Neural progenitor cell (in vitro differentiated cells): ENCODE results near the gene PCDH1. TPM values are rescaled to one million over a fixed set of nuclear protein-coding genes. Genes with fewer than 3 reads are reported as not detected.
"Not testable (repeated sequence)": the region's sequence is repeated elsewhere in the genome, so short reads cannot be mapped to it uniquely, and the experiment has no call there.

Source experiments
- DNase-seq: peaks from one replicate; pipeline ENCODE4 v3.0.0-alpha.2; 2016; ENCODE audit warnings: low spot score
- H2AFZ ChIP-seq: fragments of 200-600 bp; sonication (generic); replicated peaks from 2 replicates; pipeline ENCODE4 v1.6.1; 2016; ENCODE audit warnings: antibody characterized with exemption
- H3F3A ChIP-seq: fragments of 200-600 bp; sonication (generic); 2 replicates; pipeline ENCODE4 v1.6.1; 2016; ENCODE audit warnings: antibody characterized with exemption, low read depth
- H3K27ac ChIP-seq: fragments of 200-600 bp; sonication (generic); 2 replicates; pipeline ENCODE4 v1.5.1; 2016; ENCODE audit warnings: mild to moderate bottlenecking
- H3K27me3 ChIP-seq: fragments of 200-600 bp; sonication (generic); 2 replicates; pipeline ENCODE4 v1.6.1; 2016; ENCODE audit warnings: mild to moderate bottlenecking, moderate library complexity
- H3K36me3 ChIP-seq: fragments of 200-600 bp; sonication (generic); 2 replicates; pipeline ENCODE4 v1.5.1; 2016
- H3K4me1 ChIP-seq: fragments of 200-600 bp; sonication (generic); 2 replicates; pipeline ENCODE4 v1.6.1; 2016; ENCODE audit warnings: mixed run types
- H3K4me2 ChIP-seq: fragments of 200-600 bp; sonication (generic); 2 replicates; pipeline ENCODE4 v1.6.1; 2016
- H3K4me3 ChIP-seq: fragments of 200-600 bp; sonication (generic); 2 replicates; pipeline ENCODE4 v1.5.1; 2016
- H3K79me2 ChIP-seq: fragments of 200-600 bp; sonication (generic); 2 replicates; pipeline ENCODE4 v1.6.1; 2016; ENCODE audit warnings: low read depth
- H3K9ac ChIP-seq: fragments of 200-600 bp; sonication (generic); 2 replicates; pipeline ENCODE4 v1.6.1; 2016
- H3K9me3 ChIP-seq: fragments of 200-600 bp; sonication (generic); 2 replicates; pipeline ENCODE4 v1.5.1; 2016; ENCODE audit warnings: low read depth
- H4K20me1 ChIP-seq: fragments of 200-600 bp; sonication (generic); 2 replicates; pipeline ENCODE4 v1.6.1; 2016; ENCODE audit warnings: low read depth
- H3K27ac Mint-ChIP-seq: 3 replicates; pipeline ENCODE4 v1.8.0; 2021; ENCODE audit warnings: mixed read lengths
- H3K27me3 Mint-ChIP-seq: 2 replicates; pipeline ENCODE4 v1.8.0; 2022; ENCODE audit warnings: low read depth, mild to moderate bottlenecking, inconsistent platforms, moderate library complexity, mixed read lengths; ENCODE audit not compliant: insufficient read depth
- H3K36me3 Mint-ChIP-seq: 3 replicates; pipeline ENCODE4 v1.8.0; 2021; ENCODE audit warnings: mixed read lengths
- H3K4me1 Mint-ChIP-seq: 3 replicates; pipeline ENCODE4 v1.8.0; 2021; ENCODE audit warnings: mixed read lengths
- H3K4me3 Mint-ChIP-seq: 3 replicates; pipeline ENCODE4 v1.8.0; 2021; ENCODE audit warnings: mild to moderate bottlenecking, moderate library complexity, mixed read lengths
- H3K9me3 Mint-ChIP-seq: 3 replicates; pipeline ENCODE4 v1.8.0; 2020; ENCODE audit warnings: mixed read lengths
- EZH2 ChIP-seq: fragments of 200-600 bp; sonication (generic); IDR thresholded peaks from 2 replicates; pipeline ENCODE4 v1.6.1; 2017; ENCODE audit warnings: antibody characterized with exemption, mild to moderate bottlenecking, moderate library complexity
- EZH2phosphoT487 ChIP-seq: fragments of 200-600 bp; sonication (generic); IDR thresholded peaks from 2 replicates; pipeline ENCODE4 v1.6.1; 2017; ENCODE audit warnings: antibody characterized with exemption
- total RNA-seq: library from RNA; depleted of rRNA; stranded (reverse); fragments of >200 nt; gene quantifications from 2 replicates; pipeline ENCODE4 v1.2.3, GENCODE V29; 2015; ENCODE audit warnings: low replicate concordance
- TF ChIP-seq, protein P1 (sequence below): fragments of 200-600 bp; sonication (generic); IDR thresholded peaks from 2 replicates; pipeline ENCODE4 v1.5.1; 2017; ENCODE audit warnings: antibody characterized with exemption, mild to moderate bottlenecking

Gene PCDH1
- 24.8 and 48.4 TPM in 2 replicates for total RNA-seq

- H3F3A ChIP-seq = peaks cover 84% of the 10 kb centered on the region
- H3K36me3 ChIP-seq = no peaks in the 10 kb centered on the region
- H3K27me3 ChIP-seq = peaks cover 5% of the 10 kb centered on the region
- Mint-ChIP-seq H3K4me1 (peaks cover 70% of the 10 kb centered on the region), H3K4me3 (peak within 1 kb of the TSS; percentile 89), H3K9me3 (no peaks in the 10 kb centered on the region), H3K27ac (peak within 1 kb of the TSS; percentile 1), H3K36me3 (no peaks in the 10 kb centered on the region), H3K27me3 (peaks cover 30% of the 10 kb centered on the region)
- peak within 1 kb of the TSS; percentile 97 for H3K4me3 ChIP-seq
- peak; percentile 84 for DNase-seq
- TF ChIP-seq EZH2phosphoT487 (no peak), EZH2 (no peak)
- TF ChIP-seq, protein P1, sequence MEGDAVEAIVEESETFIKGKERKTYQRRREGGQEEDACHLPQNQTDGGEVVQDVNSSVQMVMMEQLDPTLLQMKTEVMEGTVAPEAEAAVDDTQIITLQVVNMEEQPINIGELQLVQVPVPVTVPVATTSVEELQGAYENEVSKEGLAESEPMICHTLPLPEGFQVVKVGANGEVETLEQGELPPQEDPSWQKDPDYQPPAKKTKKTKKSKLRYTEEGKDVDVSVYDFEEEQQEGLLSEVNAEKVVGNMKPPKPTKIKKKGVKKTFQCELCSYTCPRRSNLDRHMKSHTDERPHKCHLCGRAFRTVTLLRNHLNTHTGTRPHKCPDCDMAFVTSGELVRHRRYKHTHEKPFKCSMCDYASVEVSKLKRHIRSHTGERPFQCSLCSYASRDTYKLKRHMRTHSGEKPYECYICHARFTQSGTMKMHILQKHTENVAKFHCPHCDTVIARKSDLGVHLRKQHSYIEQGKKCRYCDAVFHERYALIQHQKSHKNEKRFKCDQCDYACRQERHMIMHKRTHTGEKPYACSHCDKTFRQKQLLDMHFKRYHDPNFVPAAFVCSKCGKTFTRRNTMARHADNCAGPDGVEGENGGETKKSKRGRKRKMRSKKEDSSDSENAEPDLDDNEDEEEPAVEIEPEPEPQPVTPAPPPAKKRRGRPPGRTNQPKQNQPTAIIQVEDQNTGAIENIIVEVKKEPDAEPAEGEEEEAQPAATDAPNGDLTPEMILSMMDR = no peak
- peaks cover 48% of the 10 kb centered on the region for H3K79me2 ChIP-seq
- no peaks in the 10 kb centered on the region for H3K9me3 ChIP-seq
- peaks cover 62% of the 10 kb centered on the region for H3K4me1 ChIP-seq
- H4K20me1 ChIP-seq = peaks cover 34% of the 10 kb centered on the region
- peak within 1 kb of the TSS; percentile 54 for H3K9ac ChIP-seq
- peak within 1 kb of the TSS; percentile 97 for H3K4me2 ChIP-seq
- peak within 1 kb of the TSS; percentile 78 for H3K27ac ChIP-seq
- H2AFZ ChIP-seq = peak within 1 kb of the TSS; percentile 79
Measured at GRCh38 chr5:141878186-141878710, at the start of gene PCDH1. Gene PCDH1 (minus strand): TSS chr5:141878410. CDS start chr5:141878262, 148 bp downstream.

DNA sequence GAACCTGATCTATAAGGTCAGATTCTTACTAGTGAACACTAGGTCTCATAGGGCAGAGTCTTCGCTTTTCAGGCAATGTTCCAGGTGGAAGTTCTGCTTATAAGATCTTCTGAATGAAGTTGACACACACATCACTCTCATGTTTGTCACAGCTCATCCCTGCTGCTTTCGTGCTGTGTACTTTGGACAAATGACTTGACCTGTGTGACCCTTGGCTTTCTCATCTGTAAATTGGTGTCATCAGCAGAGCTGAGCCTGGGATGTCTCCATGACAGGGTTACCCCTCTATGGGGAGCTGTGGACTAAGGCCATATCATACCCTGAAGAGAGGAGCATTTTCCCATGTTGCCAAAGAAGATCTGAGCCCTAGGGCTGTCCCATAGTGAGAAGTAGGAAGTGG, 48.2 kb upstream of the PCDH1 start:
- H3K4me3 ChIP-seq = no peak overlapping the region
- no peak overlapping the region for H2AFZ ChIP-seq
- H3K4me2 ChIP-seq = no peak overlapping the region
- H3K4me3 Mint-ChIP-seq = no peak overlapping the region
- peaks cover 28% of the 10 kb centered on the region for H3K79me2 ChIP-seq
- no peaks in the 10 kb centered on the region for H3K9me3 ChIP-seq
- peaks cover 5% of the 10 kb centered on the region for H4K20me1 ChIP-seq
- no peaks in the 10 kb centered on the region for H3K27me3 ChIP-seq
- peaks cover 6% of the 10 kb centered on the region for H3K4me1 ChIP-seq
- DNase-seq = no peak
- peaks cover 15% of the 10 kb centered on the region for H3K4me1 Mint-ChIP-seq
- H3K9ac ChIP-seq = no peak overlapping the region
- H3K36me3 ChIP-seq = no peaks in the 10 kb centered on the region
- TF ChIP-seq EZH2 = no peak
- TF ChIP-seq, protein P1 = no peak
- no peak for TF ChIP-seq EZH2phosphoT487
- no peaks in the 10 kb centered on the region for H3K9me3 Mint-ChIP-seq
- no peak overlapping the region for H3K27ac Mint-ChIP-seq
- H3K27me3 Mint-ChIP-seq = peaks cover 2% of the 10 kb centered on the region
- H3K27ac ChIP-seq = no peak overlapping the region
- peaks cover 22% of the 10 kb centered on the region for H3K36me3 Mint-ChIP-seq
- H3F3A ChIP-seq = peaks cover 12% of the 10 kb centered on the region

- H3K4me2 ChIP-seq = peak within 1 kb of the TSS; percentile 94
- H3K9me3 ChIP-seq = no peaks in the 10 kb centered on the region
- peaks cover 15% of the 10 kb centered on the region for H3K4me1 Mint-ChIP-seq
- H3K27ac Mint-ChIP-seq = peak within 1 kb of the TSS; percentile 46
- peak within 1 kb of the TSS; percentile 98 for H2AFZ ChIP-seq
- H3K4me3 ChIP-seq = peak within 1 kb of the TSS; percentile 77
- H3K9me3 Mint-ChIP-seq = no peaks in the 10 kb centered on the region
- TF ChIP-seq EZH2phosphoT487 = no peak
- TF ChIP-seq, protein P1 = no peak
- peaks cover 6% of the 10 kb centered on the region for H3K4me1 ChIP-seq
- DNase-seq = peak; percentile 95
- H3K27me3 Mint-ChIP-seq = peaks cover 2% of the 10 kb centered on the region
- H3K36me3 ChIP-seq = no peaks in the 10 kb centered on the region
- peaks cover 5% of the 10 kb centered on the region for H4K20me1 ChIP-seq
- H3K27ac ChIP-seq = peak within 1 kb of the TSS; percentile 92
- H3K79me2 ChIP-seq = peaks cover 28% of the 10 kb centered on the region
- no peaks in the 10 kb centered on the region for H3K27me3 ChIP-seq
- H3F3A ChIP-seq = peaks cover 16% of the 10 kb centered on the region
- H3K4me3 Mint-ChIP-seq = peak within 1 kb of the TSS; percentile 88
- H3K9ac ChIP-seq = peak within 1 kb of the TSS; percentile 82
- peaks cover 12% of the 10 kb centered on the region for H3K36me3 Mint-ChIP-seq
Measured at GRCh38 chr5:141923448-141924313, 45.5 kb upstream of the PCDH1 start, which contains the start of gene DELE1. Gene DELE1 (plus strand): TSS chr5:141923871. CDS start chr5:141923942, 71 bp downstream.

DNA sequence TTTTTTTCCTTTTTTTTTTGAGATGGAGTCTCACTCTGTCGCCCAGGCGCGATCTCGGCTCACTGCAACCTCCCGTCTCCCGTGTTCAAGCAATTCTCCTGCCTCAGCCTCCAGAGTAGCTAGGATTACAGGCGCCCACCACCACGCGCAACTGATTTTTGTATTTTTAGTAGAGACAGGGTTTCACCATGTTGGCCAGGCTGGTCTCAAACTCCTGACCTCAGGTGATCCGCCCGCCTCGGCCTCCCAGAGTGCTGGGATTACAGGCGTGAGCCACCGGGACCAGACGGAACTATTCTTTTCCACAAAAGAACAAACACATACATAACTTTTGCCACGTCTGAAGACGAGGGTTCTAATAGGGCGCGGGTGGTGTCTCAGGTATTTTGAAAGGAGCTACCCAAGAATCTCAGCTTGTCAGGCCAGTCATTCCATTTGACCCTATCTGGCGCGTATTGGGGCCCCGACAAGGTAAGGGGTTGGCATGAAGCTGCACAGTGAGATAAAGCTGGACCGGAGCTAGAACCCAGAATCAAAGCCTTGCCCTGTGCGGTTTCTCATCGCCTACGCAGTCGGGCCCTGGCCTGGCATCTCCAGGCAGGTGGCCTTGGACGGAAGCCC, 44.7 kb upstream of the PCDH1 start:
- H3K4me3 Mint-ChIP-seq = peak overlapping the region; percentile 88
- DNase-seq = not testable (repeated sequence)

More for the DNA sequence above, 44.7 kb upstream of the PCDH1 start:
- H3K27ac ChIP-seq, H3K9me3 ChIP-seq, H3K36me3 Mint-ChIP-seq, H3K9me3 Mint-ChIP-seq, H3K36me3 ChIP-seq, H3K27me3 ChIP-seq, H3K4me1 ChIP-seq, H3K27me3 Mint-ChIP-seq, H4K20me1 ChIP-seq: not testable (repeated sequence)
- peak overlapping the region; percentile 77 for H3K4me3 ChIP-seq
- H3F3A ChIP-seq = peaks cover 16% of the 10 kb centered on the region
- H3K79me2 ChIP-seq = peaks cover 28% of the 10 kb centered on the region
- Mint-ChIP-seq H3K4me1 (peaks cover 15% of the 10 kb centered on the region), H3K27ac (peak overlapping the region; percentile 46)
- peak overlapping the region; percentile 82 for H3K9ac ChIP-seq
- H2AFZ ChIP-seq = peak overlapping the region; percentile 98
- peak overlapping the region; percentile 94 for H3K4me2 ChIP-seq
